Glutamatergic neuron (in vitro differentiated cells): ENCODE data around the gene CHEK2. TPM values are rescaled to one million over a fixed set of nuclear protein-coding genes. Genes with fewer than 3 reads are reported as not detected.
A peak's percentile ranks its signal among the peaks of the same experiment; 100 is the strongest.

Experiments
- DNase-seq: peaks from one replicate; pipeline ENCODE4 v3.0.0; 2022
- H3K27ac Mint-ChIP-seq: one replicate; pipeline ENCODE4 v1.8.0; 2020; ENCODE audit warnings: mild to moderate bottlenecking, mixed read lengths, inconsistent platforms; ENCODE audit not compliant: unreplicated experiment
- H3K27me3 Mint-ChIP-seq: one replicate; pipeline ENCODE4 v1.8.0; 2020; ENCODE audit warnings: mild to moderate bottlenecking, moderate library complexity, mixed read lengths, inconsistent platforms; ENCODE audit not compliant: unreplicated experiment
- H3K36me3 Mint-ChIP-seq: one replicate; pipeline ENCODE4 v1.8.0; 2020; ENCODE audit warnings: mild to moderate bottlenecking, mixed read lengths, inconsistent platforms; ENCODE audit not compliant: unreplicated experiment
- H3K4me1 Mint-ChIP-seq: one replicate; pipeline ENCODE4 v1.8.0; 2020; ENCODE audit warnings: mild to moderate bottlenecking, low read depth, mixed read lengths, inconsistent platforms; ENCODE audit not compliant: unreplicated experiment
- H3K4me3 Mint-ChIP-seq: one replicate; pipeline ENCODE4 v1.8.0; 2020; ENCODE audit warnings: mild to moderate bottlenecking, mixed read lengths, inconsistent platforms; ENCODE audit not compliant: unreplicated experiment
- H3K9me3 Mint-ChIP-seq: one replicate; pipeline ENCODE4 v1.8.0; 2020; ENCODE audit warnings: mild to moderate bottlenecking, moderate library complexity, mixed read lengths, inconsistent platforms; ENCODE audit not compliant: unreplicated experiment
- CTCF ChIP-seq: fragments of 200-600 bp; sonication (generic); IDR thresholded peaks from one replicate; pipeline ENCODE4 v1.5.0; 2021; ENCODE audit not compliant: partially characterized antibody, unreplicated experiment
- long read RNA-seq: library from polyadenylated mRNA; unstranded; transcript quantifications from one replicate; pipeline ENCODE4 v2.0.0, GENCODE V29; 2020; ENCODE audit not compliant: unreplicated experiment
- total RNA-seq: library from RNA; stranded (reverse); fragmentation: NEBNext Ultra II Directional; extraction: Animal tissue kit (Norgen Biotek cat#: 25700); gene quantifications from one replicate; pipeline ENCODE4 v1.2.1, GENCODE V29; 2021; ENCODE audit not compliant: unreplicated experiment

CHEK2 gene
- total RNA-seq, result 7.4 TPM
- long read RNA-seq, transcript CHEK2-208 (15 exons, 1,844 nt), result major isoform, 7 of 8 reads
- long read RNA-seq, partial matches to known transcripts, result 0 of 8 reads
- long read RNA-seq, other reads (novel, unspliced or antisense), result 1 of 8 reads

- Mint-ChIP-seq H3K36me3 (no peaks in the 10 kb centered on the region), H3K9me3 (peaks cover 2% of the 10 kb centered on the region), H3K4me1 (peaks cover 6% of the 10 kb centered on the region), H3K27ac (peak within 1 kb of the TSS; percentile 89), H3K27me3 (peaks cover 6% of the 10 kb centered on the region), H3K4me3 (peak within 1 kb of the TSS; percentile 88)
- TF ChIP-seq CTCF, result no peak
- peak; percentile 96 for DNase-seq
These were observed at the start of gene CHEK2, which contains the start of gene HSCB for GRCh38 chr22:28741785-28742561. CHEK2 (minus strand) TSS chr22:28741820; CDS start chr22:28734721, 7,099 bp downstream. HSCB (plus strand) TSS chr22:28742039; CDS start chr22:28742096, 57 bp downstream.

- Mint-ChIP-seq H3K4me3 (no peak overlapping the region), H3K36me3 (no peaks in the 10 kb centered on the region), H3K9me3 (no peaks in the 10 kb centered on the region), H3K4me1 (peaks cover 10% of the 10 kb centered on the region), H3K27me3 (no peaks in the 10 kb centered on the region), H3K27ac (no peak overlapping the region)
- no peak for DNase-seq
- no peak for TF ChIP-seq CTCF
These were observed 49.5 kb upstream of the CHEK2 start for GRCh38 chr22:28791124-28791523.

GRCh38 chr22:28788601-28789000 lies 47.0 kb upstream of the CHEK2 start:
- Mint-ChIP-seq H3K36me3 (no peaks in the 10 kb centered on the region), H3K9me3 (no peaks in the 10 kb centered on the region), H3K27me3 (no peaks in the 10 kb centered on the region), H3K27ac (no peak overlapping the region), H3K4me1 (peaks cover 10% of the 10 kb centered on the region), H3K4me3 (peak overlapping the region; percentile 45)
- DNase-seq, result no peak
- TF ChIP-seq CTCF, result no peak

- no peak overlapping the region for H3K27ac Mint-ChIP-seq
- H3K4me1 Mint-ChIP-seq, result peaks cover 8% of the 10 kb centered on the region
- H3K4me3 Mint-ChIP-seq, result no peak overlapping the region
- H3K27me3 Mint-ChIP-seq, result no peaks in the 10 kb centered on the region
- TF ChIP-seq CTCF, result no peak
- no peak for DNase-seq
- H3K36me3 Mint-ChIP-seq, result no peaks in the 10 kb centered on the region
- no peaks in the 10 kb centered on the region for H3K9me3 Mint-ChIP-seq
These were observed 42.4 kb upstream of the CHEK2 start for GRCh38 chr22:28783786-28784671.
